ENCODE data around the gene SECISBP2. TPM values are rescaled to one million over a fixed set of nuclear protein-coding genes. Genes with fewer than 3 reads are reported as not detected.

SECISBP2 gene
- total and polyA plus RNA-seq, 2 of the 13 experiments (the other 11 are each of a cell fraction or from before 2014, with no cell fraction given), result 32.4 to 38.0 TPM

- TF ChIP-seq AKNA (CRISPR knock-in tag; IDR thresholded peaks at IDR 0.05; ENCODE audit: borderline replicate concordance) (no peak; the same call in 1 of the 2 replicates), ZNF276 (CRISPR knock-in tag; IDR thresholded peaks at IDR 0.05; ENCODE audit: low read depth) (no peak), SP140L (CRISPR knock-in tag; IDR thresholded peaks at IDR 0.05; ENCODE audit: borderline replicate concordance) (no peak), ZNF30 (CRISPR knock-in tag; IDR thresholded peaks at IDR 0.05) (peak; percentile 73; the same call in 1 of the 2 replicates), ZNF710 (CRISPR knock-in tag; IDR thresholded peaks at IDR 0.05; ENCODE audit: borderline replicate concordance) (peak; percentile 82), JUNB (CRISPR knock-in tag; IDR thresholded peaks at IDR 0.05; ENCODE audit: borderline replicate concordance) (peak; percentile 53; the same call in 1 of the 2 replicates), ATF1 (CRISPR knock-in tag; IDR thresholded peaks at IDR 0.05) (peak; percentile 97), ZFY (CRISPR knock-in tag; IDR thresholded peaks at IDR 0.05) (peak; percentile 98), SNAPC2 (CRISPR knock-in tag; IDR thresholded peaks at IDR 0.05) (0 out of 2 replicates have a peak, but pooled peaks have one; percentile 63), ATRX (CRISPR knock-in tag; IDR thresholded peaks at IDR 0.05; ENCODE audit: borderline replicate concordance) (no peak), ZNF577 (CRISPR knock-in tag; IDR thresholded peaks at IDR 0.05; ENCODE audit: borderline replicate concordance, low read depth) (no peak), MBNL3 (CRISPR knock-in tag; conservative IDR thresholded peaks at IDR 0.05) (no peak), RARG (CRISPR knock-in tag; IDR thresholded peaks at IDR 0.05; ENCODE audit: low read depth) (no peak), ZSCAN29 (CRISPR knock-in tag; conservative IDR thresholded peaks at IDR 0.05) (no peak; the same call in 1 of the 2 replicates), HOXA9 (CRISPR knock-in tag; IDR thresholded peaks at IDR 0.05; ENCODE audit: borderline replicate concordance) (0 out of 2 replicates have a peak, but pooled peaks have one; percentile 80), KDM5B (CRISPR knock-in tag; IDR thresholded peaks at IDR 0.05; ENCODE audit: borderline replicate concordance) (peak; percentile 98; the same call in 1 of the 2 replicates), ZNF124 (CRISPR knock-in tag; IDR thresholded peaks at IDR 0.05) (peak; percentile 74), ZBTB34 (CRISPR knock-in tag; IDR thresholded peaks at IDR 0.05) (peak; percentile 74; the same call in 1 of the 2 replicates)
Observed at GRCh38 chr9:89318123-89319014, at the start of gene SECISBP2 (continued).
